OCI-LY3 (cell line): Measurements from ENCODE around the gene OSBPL6.

Source experiments
- EZH2phosphoT487 ChIP-seq: fragments of 200-600 bp; shearing (Covaris generic); IDR thresholded peaks from 2 replicates; pipeline ENCODE4 v1.6.1; 2018; ENCODE audit warnings: antibody characterized with exemption, mixed run types, low read depth
- TF ChIP-seq, protein P1 (sequence below): fragments of 200-600, 300-600 bp; sonication (generic); IDR thresholded peaks from 2 replicates; pipeline ENCODE4 v1.5.1; 2014; ENCODE audit warnings: antibody characterized with exemption, low read length, low read depth

DNA sequence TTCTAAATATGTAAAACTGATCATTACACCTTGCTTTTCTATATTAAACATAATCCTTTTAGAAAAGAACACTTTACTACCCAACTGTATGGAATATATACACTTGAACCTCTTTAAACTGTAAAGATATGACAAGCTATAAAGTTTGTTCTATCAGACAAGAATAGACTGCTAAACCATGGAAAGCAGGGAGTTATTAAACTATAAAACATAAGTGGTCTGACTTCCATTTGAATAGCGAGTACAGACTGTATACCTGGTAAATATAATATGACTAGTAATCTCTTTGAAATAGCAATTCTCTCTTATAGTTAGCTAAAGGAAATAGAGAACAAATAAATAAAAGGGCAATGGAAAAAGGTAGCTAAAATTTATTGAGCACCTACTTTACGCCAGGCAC is 131.0 kb downstream of the OSBPL6 start:
- TF ChIP-seq, protein P1, sequence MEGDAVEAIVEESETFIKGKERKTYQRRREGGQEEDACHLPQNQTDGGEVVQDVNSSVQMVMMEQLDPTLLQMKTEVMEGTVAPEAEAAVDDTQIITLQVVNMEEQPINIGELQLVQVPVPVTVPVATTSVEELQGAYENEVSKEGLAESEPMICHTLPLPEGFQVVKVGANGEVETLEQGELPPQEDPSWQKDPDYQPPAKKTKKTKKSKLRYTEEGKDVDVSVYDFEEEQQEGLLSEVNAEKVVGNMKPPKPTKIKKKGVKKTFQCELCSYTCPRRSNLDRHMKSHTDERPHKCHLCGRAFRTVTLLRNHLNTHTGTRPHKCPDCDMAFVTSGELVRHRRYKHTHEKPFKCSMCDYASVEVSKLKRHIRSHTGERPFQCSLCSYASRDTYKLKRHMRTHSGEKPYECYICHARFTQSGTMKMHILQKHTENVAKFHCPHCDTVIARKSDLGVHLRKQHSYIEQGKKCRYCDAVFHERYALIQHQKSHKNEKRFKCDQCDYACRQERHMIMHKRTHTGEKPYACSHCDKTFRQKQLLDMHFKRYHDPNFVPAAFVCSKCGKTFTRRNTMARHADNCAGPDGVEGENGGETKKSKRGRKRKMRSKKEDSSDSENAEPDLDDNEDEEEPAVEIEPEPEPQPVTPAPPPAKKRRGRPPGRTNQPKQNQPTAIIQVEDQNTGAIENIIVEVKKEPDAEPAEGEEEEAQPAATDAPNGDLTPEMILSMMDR, result no peak
- no peak for TF ChIP-seq EZH2phosphoT487
